Esophagus squamous epithelium (tissue), 5 donors: Measurements from ENCODE around the gene MAP4K3. TPM values are rescaled to one million over a fixed set of nuclear protein-coding genes. Genes with fewer than 3 reads are reported as not detected.

Experiments
- DNase-seq: peaks from one replicate; lab custom pipeline; 2025; lab: John Stamatoyannopoulos, UW
- H3K27ac ChIP-seq, 4 donors: fragments of 200-600 bp; sonication (generic); one replicate each; pipeline ENCODE4 v1.5.1; 2016 to 2019; ENCODE audit warnings: mild to moderate bottlenecking in 1 of 4
- H3K27me3 ChIP-seq, 4 donors: fragments of 200-600 bp; sonication (generic); 1 replicate in 3 of 4; 2 replicates in 1 of 4; pipeline versions ENCODE4 v1.5.1 to v1.6.0; 2017 to 2021; ENCODE audit warnings: antibody characterized with exemption in 1 of 4
- H3K36me3 ChIP-seq, 3 donors: fragments of 200-600 bp; sonication (generic); one replicate each; pipeline ENCODE4 v1.5.1; 2016 to 2019
- H3K4me1 ChIP-seq, 3 donors: fragments of 200-600 bp; sonication (generic); one replicate each; pipeline ENCODE4 v1.5.1; 2017 to 2019
- H3K4me3 ChIP-seq, 4 donors: fragments of 200-600 bp; sonication (generic); 1 replicate in 3 of 4; 2 replicates in 1 of 4; pipeline ENCODE4 v1.5.1; 2016 to 2019; ENCODE audit warnings: mild to moderate bottlenecking in 2 of 4, moderate library complexity in 1 of 4
- H3K9me3 ChIP-seq, 3 donors: fragments of 200-600 bp; sonication (generic); one replicate each; pipeline ENCODE4 v1.5.1; 2016 to 2019
- CTCF ChIP-seq, 6 experiments: fragments of 450-650 bp in 4 of 6; fragments of 200-600 bp in 2 of 6; sonication (generic) in 2 of 6; IDR thresholded peaks; one replicate each; pipeline ENCODE4 v1.5.1; 2016 to 2019; ENCODE audit warnings: antibody characterized with exemption in 6 of 6, mild to moderate bottlenecking in 4 of 6, moderate library complexity in 4 of 6
- POLR2A ChIP-seq, 4 donors: fragments of 450-650 bp; IDR thresholded peaks; one replicate each; pipeline ENCODE4 v1.6.1; 2017; ENCODE audit warnings: antibody characterized with exemption in 4 of 4, mild to moderate bottlenecking in 4 of 4, moderate library complexity in 3 of 4
- WGBS, 2 donors: methylation state at CpG; one replicate each; pipeline ENCODE4 v1.1.5; 2018; 5-methylcytosine and 5-hydroxymethylcytosine counted together
- intact Hi-C: fragments of 100-400 bp; cut with DNase I; formaldehyde crosslinking; loops from one replicate; pipeline ENCODE4 v1.15.0; 2022
- total RNA-seq, 4 donors: library from RNA; depleted of rRNA; stranded (reverse); fragments of >200 nt; gene quantifications; one replicate each; pipeline ENCODE4 v1.1.0, GENCODE V29; 2016
- donor health status: DM: yes; HTN: yes; CAD: no.

MAP4K3 gene
- total RNA-seq, 4 donors from 2014 or later: 12.6 to 35.1 (median 15.8) TPM

- Histone ChIP-seq H3K27me3 (no peaks in the 10 kb centered on the region), H3K36me3 (peaks cover 0 to 86% (median 5%) of the 10 kb centered on the region in 3 donors), H3K9me3 (no peaks in the 10 kb centered on the region), H3K4me3 (no peak overlapping the region), H3K27ac (no peak overlapping the region), H3K4me1 (no peaks in the 10 kb centered on the region)
- no peak for DNase-seq
- intact Hi-C loops: no loop called here
- WGBS, 2 donors: 91 to 95% methylated on average over 3 of the region's 3 CpGs
- no peak for TF ChIP-seq POLR2A (IDR thresholded peaks at IDR 0.05)
- no peak for TF ChIP-seq CTCF (IDR thresholded peaks at IDR 0.05)
Observed at GRCh38 chr2:39281391-39281790, 155.7 kb downstream of the MAP4K3 start.

GRCh38 chr2:39275016-39275415 is 162.1 kb downstream of the MAP4K3 start:
- peaks cover 0 to 6% (median 0%) of the 10 kb centered on the region in 3 donors for H3K4me1 ChIP-seq
- intact Hi-C loops: no loop called here
- WGBS, 2 donors: 83 to 100% methylated on average over 1 of the region's 1 CpG
- no peak for TF ChIP-seq POLR2A (IDR thresholded peaks at IDR 0.05)
- TF ChIP-seq CTCF (IDR thresholded peaks at IDR 0.05): no peak
- H3K36me3 ChIP-seq: peaks cover 0 to 91% (median 5%) of the 10 kb centered on the region in 3 donors
- DNase-seq: no peak
- no peaks in the 10 kb centered on the region for H3K27me3 ChIP-seq
- H3K27ac ChIP-seq: no peak overlapping the region
- H3K9me3 ChIP-seq: no peaks in the 10 kb centered on the region
- no peak overlapping the region for H3K4me3 ChIP-seq

- TF ChIP-seq CTCF (IDR thresholded peaks at IDR 0.05): no peak
- Histone ChIP-seq H3K27me3 (no peaks in the 10 kb centered on the region), H3K4me1 (peaks cover 0 to 2% (median 0%) of the 10 kb centered on the region in 3 donors), H3K27ac (no peak overlapping the region), H3K4me3 (no peak overlapping the region), H3K36me3 (peaks cover 0 to 73% (median 0%) of the 10 kb centered on the region in 3 donors), H3K9me3 (no peaks in the 10 kb centered on the region)
- intact Hi-C loops: no loop called here
- DNase-seq: no peak
- WGBS, 2 donors: 83 to 86% methylated on average over 3 of the region's 3 CpGs
Observed at GRCh38 chr2:39269941-39270340, 167.1 kb downstream of the MAP4K3 start.

- peaks cover 0 to 72% (median 0%) of the 10 kb centered on the region in 3 donors for H3K36me3 ChIP-seq
- H3K9me3 ChIP-seq: no peaks in the 10 kb centered on the region
- WGBS, 2 donors: 92 to 95% methylated on average over 3 of the region's 3 CpGs
- no peak overlapping the region for H3K4me3 ChIP-seq
- H3K4me1 ChIP-seq: no peaks in the 10 kb centered on the region
- no peak overlapping the region for H3K27ac ChIP-seq
- TF ChIP-seq CTCF (IDR thresholded peaks at IDR 0.05) (no peak), POLR2A (IDR thresholded peaks at IDR 0.05) (no peak)
- intact Hi-C loops: no loop called here
- H3K27me3 ChIP-seq: no peaks in the 10 kb centered on the region
- no peak for DNase-seq
Observed at GRCh38 chr2:39266916-39267434, 170.1 kb downstream of the MAP4K3 start.

GRCh38 chr2:39266139-39266805 is 170.8 kb downstream of the MAP4K3 start:
- Histone ChIP-seq H3K9me3 (no peaks in the 10 kb centered on the region), H3K36me3 (peaks cover 0 to 72% (median 0%) of the 10 kb centered on the region in 3 donors), H3K27ac (no peak overlapping the region), H3K4me1 (no peaks in the 10 kb centered on the region), H3K4me3 (no peak overlapping the region), H3K27me3 (no peaks in the 10 kb centered on the region)
- WGBS, 2 donors: 60 to 78% methylated on average over 3 of the region's 3 CpGs
- TF ChIP-seq CTCF (IDR thresholded peaks at IDR 0.05): no peak
- no peak for TF ChIP-seq POLR2A (IDR thresholded peaks at IDR 0.05)
- no peak for DNase-seq
- intact Hi-C loops: no loop called here
